ENCODE results near the gene HCAR1.
"Not testable (repeated sequence)": the region's sequence is repeated elsewhere in the genome, so short reads cannot be mapped to it uniquely, and the experiment has no call there.

- not testable (repeated sequence) for TF ChIP-seq ZNF350 (tag by site-specific recombination; IDR thresholded peaks at IDR 0.05); CTCF (tag by site-specific recombination; IDR thresholded peaks at IDR 0.05); ZNF610 (tag by site-specific recombination; IDR thresholded peaks at IDR 0.05; ENCODE audit: borderline replicate concordance); ZNF549 (tag by site-specific recombination; IDR thresholded peaks at IDR 0.05); ZNF707 (tag by site-specific recombination; IDR thresholded peaks at IDR 0.05); ZNF112 (tag by site-specific recombination; IDR thresholded peaks at IDR 0.05); KLF7 (tag by site-specific recombination; IDR thresholded peaks at IDR 0.05; ENCODE audit: borderline replicate concordance); ZNF792 (tag by site-specific recombination; IDR thresholded peaks at IDR 0.05); ZFHX2 (tag by site-specific recombination; conservative IDR thresholded peaks at IDR 0.05); ZNF121 (tag by site-specific recombination; IDR thresholded peaks at IDR 0.05); ZNF174 (tag by site-specific recombination; IDR thresholded peaks at IDR 0.05)
- TF ChIP-seq, protein P1, sequence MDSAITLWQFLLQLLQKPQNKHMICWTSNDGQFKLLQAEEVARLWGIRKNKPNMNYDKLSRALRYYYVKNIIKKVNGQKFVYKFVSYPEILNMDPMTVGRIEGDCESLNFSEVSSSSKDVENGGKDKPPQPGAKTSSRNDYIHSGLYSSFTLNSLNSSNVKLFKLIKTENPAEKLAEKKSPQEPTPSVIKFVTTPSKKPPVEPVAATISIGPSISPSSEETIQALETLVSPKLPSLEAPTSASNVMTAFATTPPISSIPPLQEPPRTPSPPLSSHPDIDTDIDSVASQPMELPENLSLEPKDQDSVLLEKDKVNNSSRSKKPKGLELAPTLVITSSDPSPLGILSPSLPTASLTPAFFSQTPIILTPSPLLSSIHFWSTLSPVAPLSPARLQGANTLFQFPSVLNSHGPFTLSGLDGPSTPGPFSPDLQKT (IDR thresholded peaks at IDR 0.05; ENCODE audit: borderline replicate concordance, low read depth, low read length), result not testable (repeated sequence)
- TF ChIP-seq, protein P2, sequence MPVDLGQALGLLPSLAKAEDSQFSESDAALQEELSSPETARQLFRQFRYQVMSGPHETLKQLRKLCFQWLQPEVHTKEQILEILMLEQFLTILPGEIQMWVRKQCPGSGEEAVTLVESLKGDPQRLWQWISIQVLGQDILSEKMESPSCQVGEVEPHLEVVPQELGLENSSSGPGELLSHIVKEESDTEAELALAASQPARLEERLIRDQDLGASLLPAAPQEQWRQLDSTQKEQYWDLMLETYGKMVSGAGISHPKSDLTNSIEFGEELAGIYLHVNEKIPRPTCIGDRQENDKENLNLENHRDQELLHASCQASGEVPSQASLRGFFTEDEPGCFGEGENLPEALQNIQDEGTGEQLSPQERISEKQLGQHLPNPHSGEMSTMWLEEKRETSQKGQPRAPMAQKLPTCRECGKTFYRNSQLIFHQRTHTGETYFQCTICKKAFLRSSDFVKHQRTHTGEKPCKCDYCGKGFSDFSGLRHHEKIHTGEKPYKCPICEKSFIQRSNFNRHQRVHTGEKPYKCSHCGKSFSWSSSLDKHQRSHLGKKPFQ (tag by site-specific recombination; IDR thresholded peaks at IDR 0.05), result not testable (repeated sequence)
These were observed 15.4 kb downstream of the HCAR1 start for GRCh38 chr12:122715211-122715610.

Measured in HEK293 (cell line).